AG08395 (cell line): ENCODE results near the gene ZNF428.
"Not testable (repeated sequence)": the region's sequence is repeated elsewhere in the genome, so short reads cannot be mapped to it uniquely, and the experiment has no call there.

ENCODE experiments used
- DNase-seq: peaks from one replicate; pipeline ENCODE4 v3.0.0; 2012; ENCODE audit warnings: mixed read lengths, low spot score

ZNF428 gene

GRCh38 chr19:43639519-43640423, 20.3 kb upstream of the ZNF428 start, which contains the start of gene CADM4:
TSS of gene CADM4 (minus strand) at chr19:43639850. CDS start at chr19:43639790, 60 bp downstream.
- no peak for DNase-seq

- no peak for DNase-seq
Observed at GRCh38 chr19:43638995-43639518, 19.6 kb upstream of the ZNF428 start.

GRCh38 chr19:43638214-43638994, 19.0 kb upstream of the ZNF428 start:
- no peak for DNase-seq

GRCh38 chr19:43636121-43636683, 16.8 kb upstream of the ZNF428 start:
- DNase-seq: no peak

GRCh38 chr19:43635561-43635940, 16.1 kb upstream of the ZNF428 start:
- DNase-seq: not testable (repeated sequence)

- no peak for DNase-seq
Observed at GRCh38 chr19:43634872-43635560, 15.6 kb upstream of the ZNF428 start.

- DNase-seq: no peak
Observed at GRCh38 chr19:43634506-43634871, 15.1 kb upstream of the ZNF428 start.

GRCh38 chr19:43634068-43634467, 14.6 kb upstream of the ZNF428 start:
- no peak for DNase-seq

GRCh38 chr19:43633520-43633919, 14.1 kb upstream of the ZNF428 start:
- no peak for DNase-seq

- DNase-seq: no peak
Observed at GRCh38 chr19:43631491-43631890, 12.1 kb upstream of the ZNF428 start.

GRCh38 chr19:43628646-43629326, 9.4 kb upstream of the ZNF428 start:
- DNase-seq: no peak

GRCh38 chr19:43626838-43627237, 7.4 kb upstream of the ZNF428 start:
- no peak for DNase-seq

- DNase-seq: no peak
Observed at GRCh38 chr19:43625918-43626579, 6.6 kb upstream of the ZNF428 start.

- DNase-seq: no peak
Observed at GRCh38 chr19:43624933-43625332, 5.5 kb upstream of the ZNF428 start.

GRCh38 chr19:43623889-43624670, 4.7 kb upstream of the ZNF428 start:
- DNase-seq: no peak

GRCh38 chr19:43622956-43623355, 3.5 kb upstream of the ZNF428 start:
- DNase-seq: no peak

- DNase-seq: no peak
Observed at GRCh38 chr19:43622070-43622469, 2.6 kb upstream of the ZNF428 start.

GRCh38 chr19:43620061-43621001, 902 bp upstream of the ZNF428 start:
- no peak for DNase-seq

GRCh38 chr19:43618921-43619261, 538 bp downstream of the ZNF428 start:
- DNase-seq: peak; percentile 31
